HepG2 (cell line): Measurements from ENCODE around the gene PDGFRB. TPM values are rescaled to one million over a fixed set of nuclear protein-coding genes. Genes with fewer than 3 reads are reported as not detected.

Experiments used
- ARHGAP35 ChIP-seq: sonication (generic); formaldehyde crosslinking; IDR thresholded peaks from 2 replicates; pipeline ENCODE4 v1.9.0; 2022; ENCODE audit warnings: mild to moderate bottlenecking, inconsistent platforms, moderate library complexity, missing genetic modification reagents, borderline replicate concordance
- BHLHE40 ChIP-seq: IDR thresholded peaks from 2 replicates; pipeline ENCODE4 v1.6.1; 2011; ENCODE audit warnings: low read length, improper control_type of control experiment
- NR0B2 ChIP-seq: sonication (generic); formaldehyde crosslinking; IDR thresholded peaks from 2 replicates; pipeline ENCODE4 v1.4.0; 2020; ENCODE audit warnings: mild to moderate bottlenecking, missing genetic modification reagents
- RXRA ChIP-seq: sonication (generic); formaldehyde crosslinking; IDR thresholded peaks from 2 replicates; pipeline ENCODE4 v1.5.1; 2020; ENCODE audit warnings: missing genetic modification reagents
- SAP130 ChIP-seq: IDR thresholded peaks from 2 replicates; pipeline ENCODE4 v1.6.1; 2016; ENCODE audit warnings: low read depth
- SP2 ChIP-seq: sonication (generic); formaldehyde crosslinking; IDR thresholded peaks from 2 replicates; pipeline ENCODE4 v1.5.1; 2020; ENCODE audit warnings: mild to moderate bottlenecking, missing genetic modification reagents
- SPEN ChIP-seq: sonication (generic); formaldehyde crosslinking; IDR thresholded peaks from 2 replicates; pipeline ENCODE4 v1.5.1; 2020; ENCODE audit warnings: low read depth, mild to moderate bottlenecking, missing genetic modification reagents
- UBTF ChIP-seq: sonication (generic); formaldehyde crosslinking; IDR thresholded peaks from 2 replicates; pipeline ENCODE4 v1.4.0; 2020; ENCODE audit warnings: mild to moderate bottlenecking, missing genetic modification reagents
- USF2 ChIP-seq, 2 experiments: sonication (generic) in 1 of 2; formaldehyde crosslinking in 1 of 2; IDR thresholded peaks; 2 replicates each; pipeline versions ENCODE4 v1.5.1 to v1.6.1; 2011 to 2020; ENCODE audit warnings: borderline replicate concordance in 1 of 2, low read depth in 1 of 2, low read length in 1 of 2, mild to moderate bottlenecking in 1 of 2, missing genetic modification reagents in 1 of 2, moderate library complexity in 1 of 2
- ZHX1 ChIP-seq: sonication (generic); formaldehyde crosslinking; IDR thresholded peaks from 2 replicates; pipeline ENCODE4 v1.8.1; 2022; ENCODE audit warnings: low read depth, mild to moderate bottlenecking, missing genetic modification reagents
- ZKSCAN8 ChIP-seq: IDR thresholded peaks from 2 replicates; pipeline ENCODE4 v1.6.1; 2016; ENCODE audit warnings: borderline replicate concordance, missing genetic modification reagents, missing compliant biosample characterization
- ZNF263 ChIP-seq: sonication (generic); formaldehyde crosslinking; IDR thresholded peaks from 2 replicates; pipeline ENCODE4 v1.4.0; 2020; ENCODE audit warnings: missing genetic modification reagents
- ZNF605 ChIP-seq: sonication (generic); formaldehyde crosslinking; IDR thresholded peaks from 2 replicates; pipeline ENCODE4 v1.8.0; 2022; ENCODE audit warnings: mild to moderate bottlenecking, missing genetic modification reagents
- ZNF687 ChIP-seq: sonication (generic); formaldehyde crosslinking; IDR thresholded peaks from 2 replicates; pipeline ENCODE4 v1.5.1; 2020; ENCODE audit warnings: mild to moderate bottlenecking, missing genetic modification reagents, moderate library complexity
- polyA plus RNA-seq, 8 experiments: library from polyadenylated mRNA; depleted of rRNA in 3 of 8; stranded (reverse) in 7 of 8; unstranded in 1 of 8; fragments of >200 nt; fragmentation: Illumina TruSeq in 4 of 8; extraction: Trizol in 4 of 8; gene quantifications; 2 replicates each; pipeline versions ENCODE4 v1.2.1 to v1.2.3, GENCODE V29; 2011 to 2016; ENCODE audit warnings: low read depth in 4 of 8, missing spikeins in 1 of 8, mixed read lengths in 1 of 8; ENCODE audit not compliant: insufficient read depth in 1 of 8
- total RNA-seq, 5 experiments: library from RNA; depleted of rRNA; stranded (reverse); fragments of >200 nt; fragmentation: Illumina TruSeq; extraction: Trizol; gene quantifications; 2 replicates each; pipeline ENCODE4 v1.2.3, GENCODE V29; 2016; ENCODE audit warnings: low read depth in 1 of 5

Gene PDGFRB
- total and polyA plus RNA-seq, 2 of the 13 experiments (the other 11 are each of a cell fraction or from before 2014, with no cell fraction given): 4.0 to 21.0 TPM

GRCh38 chr5:150143350-150144245 is 12.0 kb downstream of the PDGFRB start (continued):
- TF ChIP-seq ZNF687 (CRISPR knock-in tag): peak; percentile 85
- TF ChIP-seq ZKSCAN8 (CRISPR knock-in tag): no peak
- 0 out of 2 replicates have a peak, but pooled peaks have one; percentile 8 for TF ChIP-seq USF2 (IDR thresholded peaks at IDR 0.05; ENCODE audit: low read depth, low read length)
- no peak for TF ChIP-seq USF2 (CRISPR knock-in tag; IDR thresholded peaks at IDR 0.05; ENCODE audit: borderline replicate concordance)
- no peak for TF ChIP-seq SP2 (CRISPR knock-in tag)
- no peak for TF ChIP-seq RXRA (CRISPR knock-in tag)
- peak; percentile 11; the same call in 1 of the 2 replicates for TF ChIP-seq SAP130
- TF ChIP-seq SPEN: peak; percentile 56; the same call in 1 of the 2 replicates
- peak; percentile 93 for TF ChIP-seq ZNF263
- TF ChIP-seq ZHX1: no peak
- TF ChIP-seq BHLHE40: 0 out of 2 replicates have a peak, but pooled peaks have one; percentile 6
- TF ChIP-seq UBTF (CRISPR knock-in tag): peak; percentile 41; the same call in 1 of the 2 replicates
- TF ChIP-seq NR0B2 (CRISPR knock-in tag): no peak
- peak; percentile 16; the same call in 1 of the 2 replicates for TF ChIP-seq ARHGAP35 (CRISPR knock-in tag)
- peak; percentile 52; the same call in 1 of the 2 replicates for TF ChIP-seq ZNF605 (CRISPR knock-in tag)
